NCI-H748 (cell line): Measurements from ENCODE around the gene CDH16.
A peak's percentile ranks its signal among the peaks of the same experiment; 100 is the strongest.
"Not testable (repeated sequence)": the region's sequence is repeated elsewhere in the genome, so short reads cannot be mapped to it uniquely, and the experiment has no call there.

Source experiments
- DNase-seq: peaks from one replicate; lab custom pipeline; 2025; ENCODE audit not compliant: unreplicated experiment; lab: John Stamatoyannopoulos, UW

CDH16 gene

GRCh38 chr16:66947302-66948065 lies 28.8 kb upstream of the CDH16 start:
- peak; percentile 66 for DNase-seq

GRCh38 chr16:66946974-66947301 lies 28.3 kb upstream of the CDH16 start:
- DNase-seq, result no peak

DNA sequence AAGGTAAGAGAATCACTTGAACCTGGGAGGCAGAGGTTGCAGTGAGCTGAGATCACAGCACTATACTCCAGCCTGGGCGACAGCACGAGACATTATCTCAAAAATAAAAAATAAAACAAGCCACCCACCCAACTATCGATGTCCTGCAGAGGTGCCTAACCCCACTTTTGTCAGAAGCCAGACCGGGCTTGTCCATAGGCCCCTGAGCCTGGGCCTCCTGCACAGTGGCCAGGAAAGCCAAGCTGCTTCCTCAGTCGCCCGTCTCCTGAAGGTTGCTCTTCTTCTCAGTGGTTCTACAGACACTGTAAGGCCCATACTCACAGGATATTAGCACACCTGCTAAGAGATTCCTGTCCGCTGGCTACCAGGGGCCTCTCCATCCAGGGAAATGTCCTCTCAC lies 27.9 kb upstream of the CDH16 start:
- no peak for DNase-seq

DNA sequence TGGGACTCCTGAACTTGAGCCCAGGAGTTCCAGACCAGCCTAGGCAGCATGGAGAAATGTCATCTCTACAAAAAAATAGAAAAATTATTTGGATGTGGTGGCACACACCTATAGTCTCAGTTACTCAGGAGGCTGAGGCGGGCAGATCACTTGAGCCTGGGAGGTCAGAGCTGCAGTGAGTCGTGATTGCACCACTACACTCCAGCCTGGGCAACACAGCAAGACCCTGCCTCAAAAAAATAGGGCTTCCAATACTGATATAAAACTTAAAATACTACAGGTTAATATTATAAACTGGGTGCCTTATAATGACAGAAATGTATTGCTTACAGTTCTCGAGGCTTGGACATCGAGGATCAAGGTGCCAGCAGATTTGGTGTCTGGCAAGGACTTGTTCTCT lies 27.3 kb upstream of the CDH16 start:
- no peak for DNase-seq

GRCh38 chr16:66944971-66945370 lies 26.3 kb upstream of the CDH16 start:
- not testable (repeated sequence) for DNase-seq

- DNase-seq, result no peak
Measured at GRCh38 chr16:66944054-66944441, 25.4 kb upstream of the CDH16 start.

GRCh38 chr16:66943426-66944053 lies 24.9 kb upstream of the CDH16 start:
- no peak for DNase-seq

DNA sequence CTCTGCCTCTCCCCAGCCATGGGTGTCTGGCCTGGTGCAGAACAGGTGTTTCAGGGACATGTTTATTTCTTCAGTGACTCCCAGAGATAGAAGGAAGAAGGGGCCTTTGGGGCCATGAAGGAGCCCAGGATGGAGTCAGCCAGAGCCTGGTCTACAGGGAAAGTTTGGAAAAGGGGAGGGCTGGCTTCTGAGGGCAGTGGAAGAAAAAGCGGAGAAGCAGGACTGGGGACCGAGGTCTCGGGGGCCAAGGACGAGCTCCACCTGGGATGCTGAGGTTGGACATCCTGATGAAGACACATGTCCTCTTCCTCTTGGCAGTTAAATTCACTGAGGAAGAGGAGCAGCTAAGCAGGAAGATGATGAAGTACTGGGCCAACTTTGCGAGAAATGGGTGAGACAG lies 24.3 kb upstream of the CDH16 start:
- no peak for DNase-seq

DNA sequence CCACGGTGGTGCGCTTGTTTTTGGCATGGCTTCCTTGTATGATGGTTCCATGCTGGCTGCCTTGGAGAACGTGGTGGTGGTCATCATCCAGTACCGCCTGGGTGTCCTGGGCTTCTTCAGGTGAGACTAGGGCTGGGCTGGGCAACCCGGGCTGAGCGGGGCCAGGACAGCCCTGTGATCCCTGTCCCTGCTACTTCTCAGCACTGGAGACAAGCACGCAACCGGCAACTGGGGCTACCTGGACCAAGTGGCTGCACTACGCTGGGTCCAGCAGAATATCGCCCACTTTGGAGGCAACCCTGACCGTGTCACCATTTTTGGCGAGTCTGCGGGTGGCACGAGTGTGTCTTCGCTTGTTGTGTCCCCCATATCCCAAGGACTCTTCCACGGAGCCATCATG lies 21.6 kb upstream of the CDH16 start:
- DNase-seq, result no peak

DNA sequence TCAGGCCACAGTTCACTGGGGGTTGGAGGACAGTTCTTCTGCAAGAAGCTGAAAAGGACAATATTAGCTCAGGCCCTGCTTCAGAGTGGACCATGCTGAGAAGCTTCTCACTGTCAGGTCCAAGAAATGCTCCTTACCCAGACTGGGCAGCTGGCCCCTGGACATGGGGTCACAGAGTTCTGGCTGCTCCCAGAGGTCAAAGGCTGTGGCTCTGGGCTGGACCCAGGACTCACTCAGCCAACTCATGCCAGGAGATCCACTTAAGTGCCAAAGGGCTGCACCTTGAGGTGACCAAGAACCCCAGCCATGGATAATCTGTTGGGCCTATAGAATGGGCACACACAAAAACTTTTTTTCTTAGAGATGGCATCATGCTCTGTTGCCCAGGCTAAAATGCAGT lies 20.7 kb upstream of the CDH16 start:
- DNase-seq, result no peak

DNA sequence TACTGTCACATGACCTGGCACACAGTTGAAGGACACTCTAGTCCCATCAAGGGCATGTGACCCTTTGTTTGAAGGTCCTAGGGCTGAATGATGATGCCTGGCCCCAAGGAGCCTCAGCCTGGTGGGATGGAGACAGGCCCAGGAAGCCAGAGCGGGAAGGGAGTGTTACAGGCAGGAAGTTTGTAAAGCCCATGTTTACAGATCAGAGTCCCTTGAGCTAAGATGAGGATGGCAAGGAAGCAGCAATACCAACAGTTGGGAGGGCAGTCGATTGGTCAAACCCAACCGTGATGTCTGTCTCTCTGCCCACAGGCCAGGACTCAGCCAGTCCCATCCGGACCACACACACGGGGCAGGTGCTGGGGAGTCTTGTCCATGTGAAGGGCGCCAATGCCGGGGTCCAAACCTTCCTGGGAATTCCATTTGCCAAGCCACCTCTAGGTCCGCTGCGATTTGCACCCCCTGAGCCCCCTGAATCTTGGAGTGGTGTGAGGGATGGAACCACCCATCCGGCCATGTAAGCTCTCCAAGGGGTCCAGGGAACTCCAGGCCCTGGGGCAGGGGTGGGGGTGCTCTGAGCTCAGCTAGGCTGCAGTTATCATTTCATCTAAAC lies 19.1 kb upstream of the CDH16 start:
- DNase-seq, result no peak

- DNase-seq, result no peak
Measured at GRCh38 chr16:66936889-66937554, 18.3 kb upstream of the CDH16 start.

GRCh38 chr16:66936462-66936861 lies 17.8 kb upstream of the CDH16 start:
- no peak for DNase-seq

DNA sequence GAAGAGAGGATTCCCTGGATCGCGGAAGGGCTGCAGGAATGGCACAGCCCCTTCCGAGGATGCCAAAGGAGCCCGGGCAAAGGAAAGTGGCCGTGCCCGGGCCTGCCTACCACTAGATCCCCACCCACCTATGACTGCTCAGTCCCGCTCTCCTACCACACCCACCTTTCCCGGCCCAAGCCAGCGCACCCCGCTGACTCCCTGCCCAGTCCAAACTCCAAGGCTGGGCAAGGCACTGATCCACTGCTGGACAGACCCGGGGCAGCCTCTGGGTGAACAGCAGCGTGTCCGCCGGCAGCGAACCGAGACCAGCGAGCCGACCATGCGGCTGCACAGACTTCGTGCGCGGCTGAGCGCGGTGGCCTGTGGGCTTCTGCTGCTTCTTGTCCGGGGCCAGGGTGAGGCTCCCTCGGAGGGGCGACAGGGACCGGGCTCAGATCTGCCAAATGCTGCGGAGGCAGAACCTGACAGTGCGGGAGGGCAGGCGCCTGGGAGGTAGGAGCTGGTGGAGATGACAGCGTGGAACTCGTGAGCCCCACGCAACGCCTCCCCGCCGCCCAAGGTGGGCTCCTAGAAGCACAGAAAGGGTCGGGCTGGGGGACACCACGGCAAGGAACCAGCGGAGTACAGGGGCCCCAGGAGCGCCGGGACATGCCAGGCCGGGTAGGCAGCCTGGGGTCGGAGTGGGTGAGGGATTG lies 16.8 kb upstream of the CDH16 start, which contains the start of gene CES2:
CES2 (plus strand) TSS at position 203 of the 698 bp plus-strand sequence; CDS start at position 323, 120 bp downstream.
- no peak for DNase-seq

- not testable (repeated sequence) for DNase-seq
Measured at GRCh38 chr16:66934839-66935313, 16.2 kb upstream of the CDH16 start.

- peak; percentile 82 for DNase-seq
Measured at GRCh38 chr16:66934138-66934838, 15.6 kb upstream of the CDH16 start, which contains the start of gene CIAO2B. Gene CIAO2B, minus strand, starts transcription at chr16:66934402. Its CDS starts 38 bp downstream, at chr16:66934364.

DNA sequence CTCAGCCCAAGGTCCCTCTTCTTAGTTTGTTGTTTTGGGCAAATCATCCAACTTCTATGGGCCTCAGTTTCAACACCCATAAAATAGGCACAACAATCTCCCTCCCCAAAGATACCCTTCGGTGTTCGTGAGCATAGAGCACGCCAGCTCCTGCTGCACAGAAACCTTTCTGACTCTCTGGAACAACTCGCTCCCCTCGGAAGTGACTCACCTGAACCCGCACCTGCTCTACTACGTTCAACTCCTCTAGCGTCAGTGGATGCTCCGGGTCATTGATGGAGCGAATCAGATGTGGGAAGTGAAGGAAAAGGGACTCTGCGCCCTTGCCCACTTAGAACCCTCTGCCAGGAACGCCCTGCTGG lies 15.1 kb upstream of the CDH16 start:
- no peak for DNase-seq

DNA sequence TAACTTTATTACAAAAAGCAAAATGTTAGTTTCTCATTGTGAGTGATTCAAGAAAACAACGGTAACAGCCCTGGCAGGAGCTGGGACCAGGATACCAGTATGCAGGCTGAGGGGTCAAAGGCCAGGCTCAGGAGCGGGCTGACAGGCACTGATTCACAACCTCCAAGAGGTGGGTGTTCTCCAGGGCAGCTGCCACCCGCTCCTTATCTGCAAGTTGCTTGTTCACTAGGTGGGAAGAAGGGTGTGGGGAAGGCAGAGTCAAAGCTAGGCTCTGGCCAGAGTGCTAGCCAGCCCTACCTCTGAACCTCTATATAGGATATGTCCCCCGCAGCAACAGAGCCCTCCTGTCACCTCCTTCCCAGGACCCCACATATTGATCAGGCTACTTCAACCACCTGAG lies 13.4 kb upstream of the CDH16 start:
- DNase-seq, result no peak

- no peak for DNase-seq
Measured at GRCh38 chr16:66931665-66932064, 13.0 kb upstream of the CDH16 start.

- no peak for DNase-seq
Measured at GRCh38 chr16:66930189-66930588, 11.5 kb upstream of the CDH16 start.
